Activated CD4-positive, alpha-beta T cell treated with anti-CD3 and anti-CD28 coated beads, Interleukin-2, amount 50 U/mL, for 24 hours (primary cell): ENCODE measurements around the gene CCDC110.

ENCODE experiments used
- DNase-seq, 2 donors: peaks; one replicate each; pipeline ENCODE4 v3.0.0-alpha.2; 2020; ENCODE audit warnings: low read depth in 1 of 2, low spot score in 1 of 2

Gene CCDC110

DNA sequence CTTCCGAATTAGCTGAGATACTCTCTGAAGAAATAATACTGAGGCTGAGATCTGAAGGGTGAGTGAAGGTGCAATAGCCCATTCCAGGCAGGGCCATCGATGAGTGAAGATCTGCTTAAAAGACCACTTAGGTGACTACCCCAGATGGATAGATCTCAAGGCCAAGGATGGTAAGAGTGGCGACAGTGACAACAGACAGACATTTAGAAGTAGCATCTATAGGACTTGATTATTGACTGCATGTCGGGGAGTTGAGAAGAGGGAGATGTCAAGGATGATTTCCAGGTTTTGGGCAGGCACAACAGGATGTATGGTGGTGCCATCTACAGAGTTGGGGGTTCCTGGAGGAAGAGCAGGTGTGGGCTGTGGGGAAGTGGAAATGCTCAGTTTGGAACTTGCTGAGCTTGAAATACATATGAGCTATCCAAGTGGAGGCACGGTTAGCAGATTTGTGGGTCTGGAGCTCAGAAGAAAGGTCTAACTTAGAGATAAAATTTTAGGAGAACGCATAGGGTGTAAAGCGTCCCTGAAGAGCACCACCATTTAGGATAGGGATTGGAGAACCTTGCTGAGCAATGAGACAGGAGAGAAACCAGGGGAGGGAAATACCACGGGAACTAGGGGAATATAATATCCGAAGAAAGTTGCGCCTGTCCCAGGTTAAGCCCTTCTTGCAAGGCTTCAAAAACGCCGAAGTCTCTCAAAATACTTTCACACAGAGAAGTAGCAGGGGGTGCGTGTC, 46.5 kb downstream of the CCDC110 start:
- DNase-seq, result no peak

DNA sequence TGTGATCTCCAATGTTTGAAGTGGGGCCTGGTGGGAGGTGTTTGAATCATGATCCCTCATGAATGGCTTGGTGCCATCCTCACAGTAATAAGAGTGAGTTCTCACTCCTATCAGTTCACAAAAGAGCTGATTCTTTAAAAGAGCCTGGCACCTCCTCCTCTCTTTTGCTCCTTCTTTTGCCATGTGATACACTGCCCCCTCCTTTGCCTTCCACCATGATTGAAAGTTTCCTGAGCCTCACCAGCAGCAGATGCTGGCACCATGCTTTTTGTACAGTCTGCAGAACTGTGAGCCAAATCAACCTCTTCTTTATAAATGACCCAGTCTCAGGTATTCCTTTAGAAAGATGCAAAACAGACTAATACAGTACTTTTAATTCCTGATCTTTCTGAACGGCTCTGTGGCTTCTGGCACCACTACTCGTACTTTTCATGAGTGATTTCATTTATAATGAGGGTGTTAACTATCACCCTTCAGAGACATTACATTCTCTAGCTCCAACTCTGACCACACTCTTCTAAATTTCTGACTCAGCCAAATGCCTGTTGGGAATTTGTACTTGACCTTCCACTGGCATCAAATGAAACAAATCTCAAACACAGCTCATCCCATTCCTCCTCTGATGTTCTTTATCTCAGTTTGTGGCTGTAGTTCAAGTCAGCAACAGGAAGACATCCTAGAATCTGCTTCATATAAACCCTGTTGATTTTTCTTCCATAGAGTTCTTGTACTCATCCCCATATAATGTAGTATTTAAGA, 50.0 kb downstream of the CCDC110 start:
- DNase-seq, result no peak

DNA sequence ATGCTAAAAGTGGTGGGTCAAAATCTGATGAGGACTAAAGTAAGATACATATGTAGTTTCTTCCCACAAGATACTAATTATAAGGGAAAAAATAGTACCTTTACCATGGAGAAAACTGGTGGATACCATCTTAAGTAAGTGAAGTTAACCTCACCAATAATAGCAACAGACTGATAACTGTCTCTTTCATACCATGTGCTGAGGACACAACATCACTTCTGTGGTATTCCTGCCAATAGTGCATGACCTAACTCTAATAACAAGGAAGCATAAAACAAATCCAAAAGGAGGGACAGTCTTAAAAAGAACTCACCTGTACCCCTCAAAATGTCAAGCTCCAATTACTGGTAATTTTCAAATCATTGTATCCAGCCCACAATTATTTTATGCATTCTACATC, 54.6 kb downstream of the CCDC110 start:
- DNase-seq, result no peak

DNA sequence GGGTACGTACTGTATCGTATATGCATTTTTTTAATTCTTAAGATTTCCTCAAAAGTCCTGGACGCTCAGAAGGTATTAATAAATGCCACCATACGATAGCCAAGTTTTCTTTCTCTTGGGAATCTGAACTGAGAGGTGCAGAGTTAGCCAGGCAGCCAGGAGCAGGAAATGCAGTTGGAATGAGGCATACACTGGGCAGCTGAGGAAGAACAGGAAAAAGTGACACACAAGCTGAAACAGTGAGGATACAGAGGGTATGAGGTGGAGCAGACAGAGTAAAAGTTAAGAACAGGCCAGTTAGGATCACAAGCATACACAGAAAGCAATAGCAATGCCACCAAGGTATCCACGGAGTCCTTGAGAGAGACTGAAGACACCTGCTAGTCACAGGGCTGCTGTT, 59.1 kb downstream of the CCDC110 start:
- no peak for DNase-seq

DNA sequence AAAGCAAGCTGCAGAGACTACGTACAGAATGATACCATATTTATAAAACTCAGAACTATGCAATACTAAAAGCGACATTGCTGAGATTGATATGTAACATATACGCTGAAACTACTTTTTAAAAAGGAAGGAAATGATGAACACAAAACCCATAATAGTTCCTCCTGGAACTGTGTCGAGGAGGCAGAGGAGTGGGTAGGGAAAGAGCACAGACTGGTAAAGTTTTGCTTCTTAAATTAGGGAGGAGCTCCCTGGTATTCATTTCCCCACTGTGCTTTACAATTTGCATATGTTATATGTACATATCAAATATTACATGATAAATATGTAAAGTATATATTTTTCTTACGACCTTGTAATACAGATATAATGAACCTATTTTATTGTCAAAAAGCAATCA, 59.7 kb downstream of the CCDC110 start:
- no peak for DNase-seq

DNA sequence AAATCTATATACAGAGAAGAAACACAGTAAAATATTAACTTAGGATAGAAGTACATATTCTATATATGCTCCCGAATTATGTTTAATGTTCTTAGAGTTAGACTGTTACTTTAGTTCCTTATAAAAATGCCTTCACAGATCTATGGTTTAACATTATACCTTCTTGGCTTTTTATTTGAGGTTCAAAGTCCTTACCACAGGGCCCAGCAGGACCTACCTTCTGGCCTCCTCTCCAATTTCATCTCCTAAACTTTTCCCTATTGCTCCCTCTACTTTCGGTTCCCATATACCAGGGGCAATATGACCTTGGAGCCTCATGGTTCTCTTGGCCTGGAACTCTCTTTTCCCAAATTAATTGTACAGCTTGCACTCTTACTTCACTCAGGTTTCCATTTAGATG, 63.1 kb downstream of the CCDC110 start:
- DNase-seq, result no peak

DNA sequence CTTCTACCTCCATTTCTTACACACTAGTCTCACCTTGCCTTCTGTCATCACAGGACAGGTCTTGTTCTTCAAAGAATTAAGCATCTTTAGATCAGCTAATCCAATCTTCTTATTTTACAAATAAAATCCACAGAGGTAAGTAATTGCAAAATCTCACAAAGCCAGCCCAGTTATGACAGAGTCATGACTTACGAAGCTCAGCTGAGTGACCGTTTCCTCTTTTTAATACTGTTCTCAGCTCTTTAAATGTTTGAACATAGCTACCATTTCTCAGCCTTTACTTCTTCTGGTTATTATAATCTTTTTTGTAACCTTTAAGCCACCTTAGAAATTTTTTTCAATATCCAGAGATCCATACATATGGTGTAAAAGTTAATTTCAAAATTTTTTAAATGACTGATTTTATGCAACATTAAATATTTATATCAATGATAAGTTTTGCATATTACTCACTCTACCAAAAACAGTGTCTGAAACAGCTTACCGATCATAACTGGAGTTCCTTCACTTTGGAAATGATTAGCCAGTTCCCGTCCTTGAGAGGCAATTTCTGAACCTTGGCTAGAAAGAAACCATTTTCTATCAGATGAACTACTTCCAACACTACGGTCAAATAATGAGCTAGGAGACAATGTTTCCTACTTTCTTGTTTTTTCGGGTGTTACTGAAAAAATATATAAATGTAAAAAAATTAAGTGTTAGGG, 66.1 kb downstream of the CCDC110 start:
- DNase-seq, result no peak

DNA sequence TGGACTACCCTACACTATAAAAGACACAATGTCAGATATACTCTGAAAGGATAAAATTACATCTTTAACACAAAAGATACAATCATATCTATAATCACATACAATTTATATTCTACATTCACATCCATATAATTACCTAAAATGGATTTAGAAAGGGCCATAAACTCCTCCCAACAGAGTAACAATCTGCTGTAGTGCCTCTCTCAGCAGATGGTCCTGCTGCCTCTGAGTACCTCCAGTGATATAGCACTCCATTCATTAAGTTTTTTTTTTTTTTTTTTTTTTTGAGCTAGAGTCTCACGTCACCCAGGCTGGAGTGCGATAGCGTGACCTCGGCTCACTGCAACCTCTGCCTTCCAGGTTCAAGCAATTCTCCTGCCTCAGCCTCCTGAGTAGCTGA, 67.5 kb downstream of the CCDC110 start:
- no peak for DNase-seq

DNA sequence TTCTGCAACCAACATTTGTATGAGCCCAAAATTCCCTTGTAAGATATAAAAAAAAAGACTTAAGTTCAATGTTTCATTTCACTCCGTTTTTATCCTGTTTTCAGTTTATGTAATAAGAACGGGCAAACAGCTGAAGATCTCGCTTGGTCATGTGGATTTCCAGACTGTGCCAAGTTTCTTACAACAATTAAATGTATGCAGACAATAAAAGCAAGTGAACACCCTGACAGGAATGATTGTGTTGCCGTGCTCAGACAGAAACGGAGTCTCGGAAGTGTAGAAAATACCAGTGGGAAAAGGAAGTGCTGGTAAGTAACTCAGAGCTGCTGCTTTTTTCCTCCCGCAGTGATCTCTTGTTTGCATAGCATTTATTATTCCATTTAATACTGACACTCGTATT, 72.1 kb downstream of the CCDC110 start:
- DNase-seq, result no peak

DNA sequence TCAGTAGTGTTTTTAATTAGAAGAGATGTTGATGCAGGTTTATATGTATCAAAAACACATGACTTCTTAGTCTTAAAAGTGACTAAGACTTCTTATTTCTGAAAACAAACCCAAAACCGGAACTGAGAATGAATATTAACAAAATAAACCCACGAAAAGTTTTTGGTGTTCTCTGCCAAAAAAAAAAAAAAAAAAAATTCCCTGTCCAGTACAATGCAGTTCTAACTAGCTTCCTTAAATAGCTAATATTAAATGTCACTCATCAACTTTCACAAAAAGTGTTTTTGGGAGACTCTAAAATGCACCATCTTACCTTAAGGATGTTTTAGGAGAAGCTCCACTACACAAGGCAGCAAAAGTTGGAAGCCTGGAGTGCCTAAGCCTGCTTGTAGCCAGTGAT, 72.9 kb downstream of the CCDC110 start:
- DNase-seq, result no peak

DNA sequence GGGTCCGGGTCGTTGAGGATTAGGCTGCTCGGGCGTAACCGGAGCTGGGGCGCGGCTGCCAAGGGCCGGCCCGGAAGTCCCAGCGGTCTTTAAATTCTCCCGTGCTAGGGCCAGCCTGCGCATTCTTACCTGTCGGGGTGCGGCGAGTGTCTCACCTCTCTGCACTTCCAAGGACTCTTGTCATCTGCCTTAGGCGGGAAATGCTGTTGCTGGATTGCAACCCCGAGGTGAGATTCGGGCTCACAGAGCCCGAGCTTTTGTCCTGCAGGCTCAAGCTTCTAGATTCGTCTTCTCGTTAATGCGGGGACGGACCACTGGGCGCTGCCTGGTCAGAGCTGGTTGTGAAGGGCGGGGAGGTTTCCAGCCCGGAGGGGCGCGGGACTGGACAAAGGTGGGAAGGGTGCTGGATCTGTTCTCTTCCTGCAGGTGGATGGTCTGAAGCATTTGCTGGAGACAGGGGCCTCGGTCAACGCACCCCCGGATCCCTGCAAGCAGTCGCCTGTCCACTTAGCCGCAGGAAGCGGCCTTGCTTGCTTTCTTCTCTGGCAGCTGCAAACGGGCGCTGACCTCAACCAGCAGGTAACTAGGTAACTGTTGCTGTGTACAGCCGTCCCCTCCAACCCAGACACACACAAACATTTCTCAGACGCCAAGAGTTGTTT, 74.7 kb downstream of the CCDC110 start, which contains the start of gene ANKRD37:
TSS of gene ANKRD37 (plus strand) at position 118 of the 662 bp plus-strand sequence. CDS start at position 201, 83 bp downstream.
- DNase-seq, result no peak

DNA sequence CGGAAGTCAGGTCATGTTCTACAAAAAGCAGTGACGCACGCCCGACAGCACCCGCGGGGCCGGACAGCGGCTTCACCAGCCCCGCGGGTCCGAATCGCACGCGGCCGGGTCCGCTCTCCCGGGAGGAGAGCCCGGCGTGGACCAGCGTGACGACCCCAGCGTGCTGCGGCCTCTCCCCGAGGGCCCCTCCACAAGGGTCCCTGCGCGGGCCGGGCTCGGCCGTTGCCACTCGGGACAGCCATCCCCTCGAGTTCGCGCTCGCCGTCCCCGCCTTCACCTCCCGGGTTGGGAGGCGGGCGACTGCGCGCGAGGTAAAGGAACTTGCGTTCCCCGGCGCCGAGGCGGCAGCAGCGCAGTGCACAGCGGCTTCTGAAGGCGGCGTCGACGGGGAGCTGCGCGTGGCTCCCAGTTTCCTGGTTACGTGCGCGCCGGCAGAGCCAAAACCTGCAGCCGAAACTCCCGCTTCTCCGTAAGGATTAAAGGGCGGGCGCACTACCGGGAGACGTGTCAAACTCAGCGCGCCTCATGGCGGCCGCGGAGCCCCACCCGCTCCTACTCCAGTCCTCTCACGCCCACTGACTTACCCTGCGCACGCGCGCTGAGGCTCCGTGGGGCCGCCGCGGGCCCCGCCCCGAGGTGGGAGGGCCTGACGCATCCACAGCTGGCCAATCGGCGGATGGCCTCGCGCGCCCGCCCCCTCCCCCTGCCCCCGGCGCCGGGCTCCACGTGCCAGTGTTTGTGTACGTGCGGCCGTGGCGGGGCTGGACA, 75.4 kb downstream of the CCDC110 start:
- peak; percentile 92 to 97 for DNase-seq

DNA sequence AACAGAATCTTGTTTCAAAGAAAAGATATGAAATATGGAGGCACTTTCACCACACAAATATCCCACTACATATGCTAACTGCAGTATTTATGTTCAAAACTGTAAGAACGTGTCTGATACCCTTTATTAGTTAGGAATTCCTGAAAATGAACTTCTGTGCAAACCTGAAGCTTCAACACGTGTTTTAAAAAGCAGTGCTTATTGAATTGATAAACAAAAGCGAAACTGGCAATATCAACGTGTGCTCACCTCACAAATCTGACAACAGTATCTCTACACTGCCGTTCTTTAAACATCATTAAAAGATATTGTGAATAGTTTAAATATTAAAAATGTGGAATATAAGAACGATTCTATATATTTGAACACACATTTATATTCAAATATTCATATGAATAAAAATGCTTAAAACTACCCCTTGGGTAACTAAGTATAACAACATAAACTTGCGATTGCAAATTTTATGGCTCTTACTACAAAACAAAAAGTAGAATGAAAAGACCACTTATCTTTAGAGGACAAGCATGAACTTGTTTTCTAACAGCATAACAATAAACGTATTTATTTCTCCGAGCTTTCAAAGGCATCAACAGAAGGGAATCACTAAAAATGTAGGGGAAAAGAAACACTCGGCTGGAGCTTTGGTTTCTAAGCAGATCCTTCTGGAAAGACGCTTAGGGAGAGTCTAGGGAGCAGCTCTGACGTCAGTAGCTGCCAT, 76.1 kb downstream of the CCDC110 start, which contains the start of gene LRP2BP:
TSS of gene LRP2BP (minus strand) at position 687 of the 718 bp plus-strand sequence. CDS start 17,738 bp downstream, outside the sequence.
- DNase-seq, result no peak
